GM12878 (cell line): ENCODE results near the gene SCUBE3. TPM values are rescaled to one million over a fixed set of nuclear protein-coding genes. Genes with fewer than 3 reads are reported as not detected.

Source experiments
- ATAC-seq: fragments of 200-7000 bp; cut with Tn5 transposase; 3 replicates; pipeline ENCODE4 v1.9.1; 2020; ENCODE audit warnings: mild to moderate bottlenecking, moderate library complexity
- BruUV-seq: library from RNA; stranded (reverse); fragments of 400-500 nt; replicated peaks from 2 replicates; lab custom pipeline; 2021; lab: Mats Ljungman, UMichigan
- CTCF ChIA-PET: fragments of 300-600 bp; sonication (Branson Sonifier 250); formaldehyde crosslinking; extraction: SDS; loops from one replicate; lab custom pipeline; 2021; ENCODE audit warnings: inconsistent platforms; lab: Yijun Ruan, JAX
- POLR2A ChIA-PET: fragments of 350-600 bp; formaldehyde crosslinking; extraction: SDS; loops from one replicate; lab custom pipeline; 2021; ENCODE audit warnings: inconsistent platforms; lab: Charles Lee
- RAD21 ChIA-PET: fragments of 300-600 bp; sonication (Branson Sonifier 250); formaldehyde crosslinking; loops from one replicate; lab custom pipeline; 2023; ENCODE audit warnings: antibody characterized with exemption; ENCODE audit not compliant: unreplicated experiment; lab: Charles Lee
- SMC1A ChIA-PET: fragments of 300-600 bp; sonication (Branson Sonifier 250); formaldehyde crosslinking; loops from one replicate; lab custom pipeline; 2023; ENCODE audit not compliant: unreplicated experiment, uncharacterized antibody; lab: Charles Lee
- DNase-seq: peaks from one replicate; pipeline ENCODE4 v3.0.0-alpha.2; 2011; ENCODE audit warnings: low read depth, low spot score
- FAIRE-seq: peaks from 3 replicates; lab custom pipeline; 2011; peaks lifted over from hg19 to GRCh38; lab: Jason Lieb, UNC
- H2AFZ ChIP-seq: 2 replicates; pipeline ENCODE4 v1.6.0; 2011; ENCODE audit warnings: low read depth, low read length, control low read depth; ENCODE audit not compliant: control insufficient read depth
- H3K27ac ChIP-seq: 2 replicates; pipeline ENCODE4 v1.5.1; 2011; ENCODE audit warnings: control low read depth; ENCODE audit not compliant: control insufficient read depth, insufficient read depth
- H3K27me3 ChIP-seq, 2 experiments: replicated peaks in 1 of 2; 2 replicates each; pipeline versions ENCODE4 v1.6.0 to v1.6.1; 2011; ENCODE audit warnings: low read length in 1 of 2; ENCODE audit not compliant: control insufficient read depth in 2 of 2, insufficient read depth in 2 of 2
- H3K36me3 ChIP-seq, 2 experiments: 2 replicates each; pipeline ENCODE4 v1.5.1; 2011; ENCODE audit warnings: low read length in 1 of 2; ENCODE audit not compliant: control insufficient read depth in 2 of 2, insufficient read depth in 2 of 2
- H3K4me1 ChIP-seq: 2 replicates; pipeline ENCODE4 v1.6.1; 2011; ENCODE audit warnings: mild to moderate bottlenecking, low read length, moderate library complexity, mixed read lengths; ENCODE audit not compliant: control insufficient read depth, insufficient read depth
- H3K4me2 ChIP-seq: 2 replicates; pipeline ENCODE4 v1.6.0; 2011; ENCODE audit warnings: control low read depth; ENCODE audit not compliant: control insufficient read depth, insufficient read depth
- H3K4me3 ChIP-seq: fragments of 200-600 bp; sonication (generic); 2 replicates; pipeline ENCODE4 v1.5.1; 2016
- H3K79me2 ChIP-seq: 2 replicates; pipeline ENCODE4 v1.6.0; 2011; ENCODE audit warnings: low read length; ENCODE audit not compliant: control insufficient read depth, insufficient read depth
- H3K9ac ChIP-seq: 2 replicates; pipeline ENCODE4 v1.8.0; 2011; ENCODE audit warnings: low read length, control low read depth, mixed read lengths; ENCODE audit not compliant: control insufficient read depth, insufficient read depth
- H3K9me3 ChIP-seq: replicated peaks from 3 replicates; pipeline ENCODE4 v1.5.1; 2011; ENCODE audit warnings: mild to moderate bottlenecking, low read length; ENCODE audit not compliant: control insufficient read depth, insufficient read depth
- H4K20me1 ChIP-seq: 2 replicates; pipeline ENCODE4 v1.6.0; 2011; ENCODE audit not compliant: control insufficient read depth, insufficient read depth
- ASH2L ChIP-seq: fragments of 300-600, 200-600 bp; sonication (generic); IDR thresholded peaks from 2 replicates; pipeline ENCODE4 v1.6.1; 2017; ENCODE audit warnings: low read depth, mild to moderate bottlenecking, borderline replicate concordance
- CHD1 ChIP-seq: IDR thresholded peaks from 2 replicates; pipeline ENCODE4 v1.6.1; 2012; ENCODE audit warnings: low read depth, low read length, improper control_type of control experiment
- E2F8 ChIP-seq: fragments of 450-650 bp; IDR thresholded peaks from 2 replicates; pipeline ENCODE4 v1.6.1; 2018; ENCODE audit warnings: mild to moderate bottlenecking, low read depth, moderate library complexity; ENCODE audit not compliant: partially characterized antibody
- EZH2 ChIP-seq: IDR thresholded peaks from 2 replicates; pipeline ENCODE4 v1.6.1; 2012; ENCODE audit warnings: low read depth, mild to moderate bottlenecking, control low read depth, inconsistent platforms, low read length, borderline replicate concordance; ENCODE audit not compliant: control insufficient read depth
- FOXK2 ChIP-seq: fragments of 450-650 bp; IDR thresholded peaks from 2 replicates; pipeline ENCODE4 v1.6.1; 2017; ENCODE audit warnings: mild to moderate bottlenecking, moderate library complexity
- IRF4 ChIP-seq: IDR thresholded peaks from 2 replicates; pipeline ENCODE4 v1.6.1; 2011; ENCODE audit warnings: low read depth, low read length
- MLLT1 ChIP-seq: fragments of 450-650 bp; IDR thresholded peaks from 2 replicates; pipeline ENCODE4 v1.6.1; 2016; ENCODE audit warnings: mild to moderate bottlenecking
- NFXL1 ChIP-seq: fragments of 450-650 bp; IDR thresholded peaks from 2 replicates; pipeline ENCODE4 v1.6.1; 2017; ENCODE audit warnings: antibody characterized with exemption, mild to moderate bottlenecking, borderline replicate concordance
- NR2C2 ChIP-seq: IDR thresholded peaks from 2 replicates; pipeline ENCODE4 v1.6.1; 2011; ENCODE audit warnings: borderline replicate concordance, low read depth; ENCODE audit not compliant: control insufficient read depth, insufficient read length
- PAX5 ChIP-seq: IDR thresholded peaks from 2 replicates; pipeline ENCODE4 v1.6.1; 2011; ENCODE audit warnings: low read depth, low read length, borderline replicate concordance
- POLR2AphosphoS2 ChIP-seq: IDR thresholded peaks from 2 replicates; pipeline ENCODE4 v1.6.1; 2011; ENCODE audit warnings: low read depth, mild to moderate bottlenecking, low read length, improper control_type of control experiment, moderate library complexity
- RAD21 ChIP-seq: IDR thresholded peaks from 2 replicates; pipeline ENCODE4 v1.6.1; 2011; ENCODE audit warnings: mild to moderate bottlenecking, low read depth, low read length, moderate library complexity; ENCODE audit not compliant: insufficient read depth
- RCOR1 ChIP-seq: conservative IDR thresholded peaks from 2 replicates; pipeline ENCODE4 v1.6.1; 2012; ENCODE audit warnings: low read depth, low read length, improper control_type of control experiment
- SKIL ChIP-seq: fragments of 450-650 bp; IDR thresholded peaks from 2 replicates; pipeline ENCODE4 v1.6.1; 2017; ENCODE audit warnings: mild to moderate bottlenecking, low read depth, inconsistent platforms; ENCODE audit not compliant: poor library complexity, severe bottlenecking
- SMAD5 ChIP-seq: IDR thresholded peaks from 2 replicates; pipeline ENCODE4 v1.6.1; 2016; ENCODE audit warnings: antibody characterized with exemption, low read depth
- SREBF1 ChIP-seq: IDR thresholded peaks from 2 replicates; pipeline ENCODE4 v1.6.1; 2012; ENCODE audit warnings: mild to moderate bottlenecking, low read length
- TARDBP ChIP-seq: IDR thresholded peaks from 2 replicates; pipeline ENCODE4 v1.6.1; 2016; ENCODE audit warnings: borderline replicate concordance
- ZNF622 ChIP-seq: fragments of 450-650 bp; IDR thresholded peaks from 2 replicates; pipeline ENCODE4 v1.6.1; 2017; ENCODE audit warnings: mild to moderate bottlenecking, inconsistent platforms
- ZSCAN29 ChIP-seq: fragments of 450-650 bp; IDR thresholded peaks from 2 replicates; pipeline ENCODE4 v1.6.1; 2017; ENCODE audit warnings: mild to moderate bottlenecking, moderate library complexity
- WGBS: methylation state at CpG from one replicate; pipeline ENCODE4 v1.1.6; 2016; ENCODE audit warnings: low lambda C conversion rate; ENCODE audit not compliant: insufficient replicate concordance, insufficient coverage; ENCODE audit errors: missing lambda C conversion rate; 5-methylcytosine and 5-hydroxymethylcytosine counted together
- in situ Hi-C: fragments of 300-500 bp; cut with MboI; formaldehyde crosslinking; loops from 9 replicates; pipeline ENCODE4 v1.14.3; 2018; ENCODE audit warnings: mixed read lengths
- intact Hi-C: fragments of 100-400 bp; cut with micrococcal nuclease; formaldehyde crosslinking; loops from one replicate; pipeline ENCODE4 v1.14.2; 2022; ENCODE audit not compliant: unreplicated experiment
- polyA plus RNA-seq, 11 experiments: library from polyadenylated mRNA; depleted of rRNA in 4 of 11; unstranded in 6 of 11; stranded (reverse) in 5 of 11; fragments of >200 nt; fragmentation: Nextera tagmentation in 4 of 11; fragmentation: Illumina TruSeq in 1 of 11; extraction: Ambion mirVana in 4 of 11; extraction: Trizol in 1 of 11; gene quantifications; 1 replicate in 1 of 11; 2 replicates in 10 of 11; pipeline versions ENCODE4 v1.2.1 to v1.2.3, GENCODE V29; 2011 to 2016; ENCODE audit warnings: inconsistent platforms in 2 of 11, missing spikeins in 2 of 11, low read depth in 1 of 11
- total RNA-seq, 4 experiments: library from RNA; depleted of rRNA in 3 of 4; stranded (reverse); fragments of >200 nt in 3 of 4; fragmentation: Illumina TruSeq in 1 of 4; extraction: Trizol in 1 of 4; gene quantifications; 2 replicates each; pipeline versions ENCODE4 v1.2.1 to v1.2.3, GENCODE V29; 2013 to 2021

SCUBE3 gene
- total and polyA plus RNA-seq, 10 of the 15 experiments (the other 5 are each of a cell fraction or from before 2014, with no cell fraction given), result under 0.01 to 0.20 (median 0.07) TPM; not detected in 4

GRCh38 chr6:35170891-35171290, 42.9 kb upstream of the SCUBE3 start:
- ChIA-PET RAD21 (interaction anchor here (0.8 kb wide), 1 partner anchor 35 kb away, joined by 3 read pairs; no protein-coding TSS in a partner anchor), CTCF (interaction anchor here (0.8 to 1.8 kb wide), 2 partner anchors 9 to 70 kb away, joined by 3 to 4 read pairs; no protein-coding TSS in a partner anchor)
- FAIRE-seq, result no peak
- Histone ChIP-seq H3K9me3 (no peaks in the 10 kb centered on the region; the same call in 2 of the 3 replicates), H3K27me3 (no peaks in the 10 kb centered on the region; a peak in 1 of 4 replicates)
- no peak for ATAC-seq
- TF ChIP-seq TARDBP, result no peak
- no peak for TF ChIP-seq PAX5
- TF ChIP-seq NFXL1, result no peak
- TF ChIP-seq IRF4, result no peak
- no peak for TF ChIP-seq SMAD5
- no peak for TF ChIP-seq MLLT1
- no peak for TF ChIP-seq RCOR1
- TF ChIP-seq ZNF622, result no peak
- TF ChIP-seq RAD21, result no peak
- no peak for TF ChIP-seq ZSCAN29
- TF ChIP-seq SREBF1, result no peak
- no peak for TF ChIP-seq SKIL
- no peak for TF ChIP-seq ASH2L
- no peak for TF ChIP-seq CHD1
- TF ChIP-seq POLR2AphosphoS2, result no peak
- TF ChIP-seq NR2C2, result no peak
- TF ChIP-seq EZH2, result no peak
- no peak for TF ChIP-seq FOXK2
- no peak for TF ChIP-seq E2F8
- TF ChIP-seq, all 136 proteins: peak for 0
- SMC1A ChIA-PET, result no interaction called here
- peaks cover 3% of the 10 kb centered on the region; the same call in 1 of the 2 replicates for H3K4me1 ChIP-seq
- H3K27ac ChIP-seq, result no peak overlapping the region
- H4K20me1 ChIP-seq, result no peaks in the 10 kb centered on the region
- 43% methylated on average over 3 of the region's 3 CpGs for WGBS
- H3K4me3 ChIP-seq, result no peak overlapping the region
- no peak overlapping the region for H3K9ac ChIP-seq
- in situ Hi-C loops (no loop called here), intact Hi-C loops (no loop called here)
- no peaks in the 10 kb centered on the region for H3K36me3 ChIP-seq
- H3K4me2 ChIP-seq, result no peak overlapping the region
- no peak overlapping the region for H2AFZ ChIP-seq
- DNase-seq, result no peak
- POLR2A ChIA-PET, result no interaction called here
- H3K79me2 ChIP-seq, result no peaks in the 10 kb centered on the region
- BruUV-seq, result no TSS peak
